Hepatocyte (in vitro differentiated cells): ENCODE measurements around the gene BBS9.

Source experiments
- EZH2 ChIP-seq: fragments of 200-600 bp; sonication (generic); IDR thresholded peaks from 2 replicates; pipeline ENCODE4 v1.6.1; 2016; ENCODE audit warnings: antibody characterized with exemption, mild to moderate bottlenecking, borderline replicate concordance
- EZH2phosphoT487 ChIP-seq: fragments of 200-600 bp; sonication (generic); IDR thresholded peaks from one replicate; pipeline ENCODE4 v1.6.1; 2018; ENCODE audit warnings: antibody characterized with exemption, mild to moderate bottlenecking, low read depth, moderate library complexity; ENCODE audit not compliant: unreplicated experiment, severe bottlenecking
- TF ChIP-seq, protein P1 (sequence below): fragments of 200-600 bp; sonication (generic); IDR thresholded peaks from 2 replicates; pipeline ENCODE4 v1.5.1; 2016; ENCODE audit warnings: antibody characterized with exemption, mild to moderate bottlenecking; ENCODE audit not compliant: poor library complexity

DNA sequence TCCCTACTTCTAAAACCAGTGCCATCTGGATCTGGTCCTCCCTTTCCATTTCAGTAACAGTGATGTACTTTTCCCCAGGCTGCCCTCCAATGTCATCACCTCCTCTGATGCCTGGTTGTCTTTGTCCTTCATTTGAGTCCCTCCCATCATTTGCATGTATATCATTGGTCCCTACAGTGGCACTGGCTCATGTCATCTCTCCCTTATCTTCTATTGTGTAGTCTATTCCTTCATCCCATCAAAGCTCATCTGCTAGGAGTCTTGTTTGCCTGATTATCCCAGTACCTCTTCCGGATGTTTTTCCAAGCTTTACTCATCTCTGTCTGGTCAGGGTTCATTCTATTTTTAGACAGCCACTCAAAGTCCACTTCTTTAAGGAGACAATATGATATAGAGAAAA lies 483.1 kb downstream of the BBS9 start:
- TF ChIP-seq, protein P1, sequence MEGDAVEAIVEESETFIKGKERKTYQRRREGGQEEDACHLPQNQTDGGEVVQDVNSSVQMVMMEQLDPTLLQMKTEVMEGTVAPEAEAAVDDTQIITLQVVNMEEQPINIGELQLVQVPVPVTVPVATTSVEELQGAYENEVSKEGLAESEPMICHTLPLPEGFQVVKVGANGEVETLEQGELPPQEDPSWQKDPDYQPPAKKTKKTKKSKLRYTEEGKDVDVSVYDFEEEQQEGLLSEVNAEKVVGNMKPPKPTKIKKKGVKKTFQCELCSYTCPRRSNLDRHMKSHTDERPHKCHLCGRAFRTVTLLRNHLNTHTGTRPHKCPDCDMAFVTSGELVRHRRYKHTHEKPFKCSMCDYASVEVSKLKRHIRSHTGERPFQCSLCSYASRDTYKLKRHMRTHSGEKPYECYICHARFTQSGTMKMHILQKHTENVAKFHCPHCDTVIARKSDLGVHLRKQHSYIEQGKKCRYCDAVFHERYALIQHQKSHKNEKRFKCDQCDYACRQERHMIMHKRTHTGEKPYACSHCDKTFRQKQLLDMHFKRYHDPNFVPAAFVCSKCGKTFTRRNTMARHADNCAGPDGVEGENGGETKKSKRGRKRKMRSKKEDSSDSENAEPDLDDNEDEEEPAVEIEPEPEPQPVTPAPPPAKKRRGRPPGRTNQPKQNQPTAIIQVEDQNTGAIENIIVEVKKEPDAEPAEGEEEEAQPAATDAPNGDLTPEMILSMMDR = no peak
- TF ChIP-seq EZH2 (no peak), EZH2phosphoT487 (no peak)
